GM12874 (cell line): Measurements from ENCODE around the gene SYTL2.

ENCODE experiments used
- TF ChIP-seq, protein P1 (sequence below): IDR thresholded peaks from 2 replicates; pipeline ENCODE4 v1.5.1; 2011; ENCODE audit warnings: low read depth, mild to moderate bottlenecking, control low read depth, low read length, moderate library complexity; ENCODE audit not compliant: insufficient read depth

SYTL2 gene

DNA sequence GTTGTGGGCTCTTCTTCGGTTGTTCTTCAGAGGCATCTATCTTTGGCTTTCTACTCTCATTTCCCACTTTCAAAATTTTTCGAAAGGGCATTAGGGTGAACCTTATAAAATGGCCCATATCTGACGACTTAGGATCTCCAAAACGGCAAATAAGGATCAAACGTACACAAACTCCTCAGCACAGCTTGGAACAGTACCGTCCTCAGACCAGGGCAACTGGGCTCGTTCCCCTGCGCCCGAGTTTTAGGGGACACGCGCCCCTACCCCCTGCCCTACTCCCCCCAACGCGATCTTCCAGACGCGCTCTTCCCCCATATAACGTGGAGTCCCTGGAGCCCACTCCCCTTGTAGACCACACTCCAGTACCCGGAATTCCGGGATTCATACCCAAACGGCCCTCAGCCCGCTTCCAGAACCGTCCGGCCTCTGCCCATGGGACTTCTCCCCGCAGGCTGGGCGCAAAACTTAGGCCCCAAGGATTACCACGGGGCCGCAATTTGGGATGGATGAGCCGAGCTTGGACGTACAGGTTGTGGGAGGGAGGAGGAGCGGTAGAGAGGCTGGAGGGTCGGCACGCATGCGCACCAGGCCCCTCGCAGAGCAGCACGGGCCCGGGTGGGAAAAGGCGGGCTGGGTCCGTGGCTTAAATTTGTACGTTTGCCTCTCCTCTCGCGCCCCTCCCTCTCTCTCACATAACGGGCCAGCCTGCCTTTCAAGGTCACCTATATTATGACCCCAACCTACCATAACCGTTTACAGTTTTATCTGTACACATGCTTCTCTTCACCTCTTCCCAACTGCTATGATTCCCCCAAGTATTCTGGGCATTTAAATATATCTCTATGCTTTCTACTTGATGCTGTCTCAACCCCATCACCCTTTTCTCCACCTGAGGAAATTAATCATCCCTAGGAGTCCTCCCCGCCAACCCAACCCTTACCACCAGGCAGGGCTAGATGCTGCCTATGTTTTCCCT lies 128.3 kb downstream of the SYTL2 start:
- TF ChIP-seq, protein P1, sequence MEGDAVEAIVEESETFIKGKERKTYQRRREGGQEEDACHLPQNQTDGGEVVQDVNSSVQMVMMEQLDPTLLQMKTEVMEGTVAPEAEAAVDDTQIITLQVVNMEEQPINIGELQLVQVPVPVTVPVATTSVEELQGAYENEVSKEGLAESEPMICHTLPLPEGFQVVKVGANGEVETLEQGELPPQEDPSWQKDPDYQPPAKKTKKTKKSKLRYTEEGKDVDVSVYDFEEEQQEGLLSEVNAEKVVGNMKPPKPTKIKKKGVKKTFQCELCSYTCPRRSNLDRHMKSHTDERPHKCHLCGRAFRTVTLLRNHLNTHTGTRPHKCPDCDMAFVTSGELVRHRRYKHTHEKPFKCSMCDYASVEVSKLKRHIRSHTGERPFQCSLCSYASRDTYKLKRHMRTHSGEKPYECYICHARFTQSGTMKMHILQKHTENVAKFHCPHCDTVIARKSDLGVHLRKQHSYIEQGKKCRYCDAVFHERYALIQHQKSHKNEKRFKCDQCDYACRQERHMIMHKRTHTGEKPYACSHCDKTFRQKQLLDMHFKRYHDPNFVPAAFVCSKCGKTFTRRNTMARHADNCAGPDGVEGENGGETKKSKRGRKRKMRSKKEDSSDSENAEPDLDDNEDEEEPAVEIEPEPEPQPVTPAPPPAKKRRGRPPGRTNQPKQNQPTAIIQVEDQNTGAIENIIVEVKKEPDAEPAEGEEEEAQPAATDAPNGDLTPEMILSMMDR = no peak

DNA sequence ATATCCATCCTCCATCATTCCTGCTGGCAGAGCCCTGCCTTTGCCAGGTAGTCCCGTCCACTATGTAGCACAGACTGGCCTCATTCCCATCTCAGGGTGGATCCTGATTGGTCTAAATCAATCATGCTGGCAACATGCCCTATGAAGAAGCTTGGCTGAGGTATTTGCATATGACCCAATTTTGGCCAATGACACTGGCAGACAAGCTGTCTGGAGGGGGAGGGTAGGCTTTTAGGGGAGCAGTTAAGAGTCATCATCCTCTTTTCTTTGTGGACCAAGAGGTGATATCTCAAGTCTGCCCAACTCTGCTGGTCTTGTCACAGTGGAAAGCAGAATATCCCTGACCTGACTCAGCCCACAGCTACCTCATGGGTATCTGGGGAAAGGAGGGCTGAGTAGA lies 130.0 kb downstream of the SYTL2 start:
- TF ChIP-seq, protein P1 = no peak

DNA sequence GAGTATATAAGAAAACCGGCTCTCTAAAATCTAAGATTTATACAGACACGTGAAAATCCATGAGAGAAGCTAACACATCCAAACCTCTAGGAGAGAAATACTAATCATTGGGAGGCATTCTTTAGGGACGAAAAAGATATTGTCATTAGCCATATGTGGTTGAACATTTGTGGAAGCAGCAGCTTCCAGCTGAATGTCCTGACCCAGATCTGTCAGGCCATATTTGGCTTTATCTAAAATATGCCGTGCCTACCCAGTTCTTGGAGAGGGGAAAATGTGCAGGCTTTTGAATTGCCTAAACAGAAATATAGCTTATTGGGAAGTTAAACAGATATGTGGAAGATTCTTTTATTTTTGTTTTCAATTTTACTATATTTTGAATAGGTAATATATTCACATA lies 131.4 kb downstream of the SYTL2 start:
- TF ChIP-seq, protein P1 = no peak

DNA sequence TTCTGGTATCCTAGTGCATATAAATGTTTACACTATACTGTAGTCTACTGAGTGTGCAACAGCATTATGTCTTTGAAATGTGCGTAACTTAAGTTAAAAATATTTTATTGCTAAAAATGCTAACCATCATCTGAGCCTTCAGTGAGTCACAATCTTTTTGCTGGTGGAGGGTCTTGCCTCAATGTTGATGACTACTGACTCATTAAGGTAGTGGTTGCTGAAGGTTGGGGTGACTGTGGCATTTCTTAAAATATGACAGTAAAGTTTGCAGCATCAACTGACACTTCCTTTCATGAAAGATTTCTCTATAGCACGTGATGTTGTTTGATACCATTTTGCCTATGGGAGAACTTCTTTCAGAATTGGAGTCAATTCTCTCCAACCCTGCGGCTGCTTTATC lies 137.5 kb downstream of the SYTL2 start:
- TF ChIP-seq, protein P1 = no peak

DNA sequence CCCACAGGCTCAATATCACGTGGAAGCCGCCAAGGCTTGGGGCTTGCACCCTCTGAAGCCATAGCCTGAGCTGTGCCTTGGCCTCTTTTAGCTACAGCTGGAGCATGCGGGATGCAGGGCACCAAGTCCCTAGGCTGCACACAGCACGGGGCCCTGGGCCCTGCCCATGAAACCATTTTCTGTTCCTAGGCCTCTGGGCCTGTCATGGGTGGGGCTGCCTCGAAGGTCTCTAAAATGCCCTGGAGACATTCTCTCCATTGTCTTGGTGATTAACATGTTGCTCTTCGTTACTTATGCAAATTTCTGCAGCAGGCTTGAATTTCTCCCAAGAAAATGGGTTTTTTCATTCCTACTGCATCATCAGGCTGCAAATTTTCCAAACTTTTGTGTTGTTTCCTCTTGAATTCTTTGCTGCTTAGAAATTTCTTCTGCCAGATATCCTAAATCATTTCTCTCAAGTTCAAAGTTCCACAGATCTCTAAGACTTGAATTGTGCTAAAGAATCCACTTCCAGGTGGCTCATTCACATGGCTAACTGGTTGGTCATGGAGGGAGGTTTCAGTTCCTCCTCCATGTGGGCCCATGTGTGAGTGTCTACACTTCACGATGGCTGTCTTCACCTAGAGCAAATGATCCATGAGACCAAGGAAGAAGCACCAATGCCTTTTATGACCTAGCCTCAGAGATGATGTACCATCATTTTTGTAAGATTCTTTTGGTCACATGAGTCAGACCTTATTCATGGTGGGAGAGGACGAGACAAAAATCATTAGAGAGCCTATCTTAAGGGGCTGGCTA lies 138.6 kb downstream of the SYTL2 start:
- TF ChIP-seq, protein P1 = no peak

DNA sequence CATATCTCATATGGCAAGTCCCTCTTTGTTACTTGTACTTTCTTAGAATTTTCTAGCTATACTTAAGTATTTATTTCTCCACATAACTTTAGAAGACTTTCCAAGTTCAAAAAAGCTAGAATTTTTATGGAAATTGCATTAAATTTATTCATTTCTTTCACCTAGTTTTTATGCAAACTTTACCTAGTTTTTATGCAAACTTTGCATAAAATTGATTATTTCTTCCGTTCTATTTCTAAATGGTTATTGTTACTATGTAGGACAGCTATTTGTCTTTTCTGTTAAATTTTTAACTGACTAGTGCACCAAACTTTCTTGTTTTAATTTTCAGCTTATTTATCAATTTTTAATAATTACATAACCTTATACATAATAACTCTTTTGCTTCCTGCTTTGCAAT lies 142.8 kb downstream of the SYTL2 start:
- TF ChIP-seq, protein P1 = no peak

DNA sequence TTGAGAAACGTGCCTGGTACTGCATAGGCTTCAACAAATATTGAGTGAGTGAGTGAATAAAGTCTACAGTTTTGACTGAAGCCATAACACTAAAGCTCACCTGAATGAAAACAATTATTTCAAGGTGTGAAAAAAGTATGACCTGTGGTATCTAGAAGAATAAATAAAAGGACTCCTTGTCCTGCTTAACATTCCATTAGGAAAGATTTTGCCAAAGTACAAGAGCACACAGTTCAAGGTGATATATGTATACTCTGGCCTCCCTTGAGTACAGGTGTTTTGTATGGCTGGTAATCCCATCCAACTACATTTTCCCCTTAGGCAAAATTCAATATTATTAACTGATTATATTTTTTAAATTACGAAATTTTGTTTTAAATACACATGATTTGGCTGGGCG lies 144.3 kb downstream of the SYTL2 start:
- TF ChIP-seq, protein P1 = no peak
